ENCODE measurements around the gene GRAP. TPM values are rescaled to one million over a fixed set of nuclear protein-coding genes. Genes with fewer than 3 reads are reported as not detected.

Gene GRAP
- total RNA-seq, 1 experiment from 2014 or later, result 0.55 TPM

GRCh38 chr17:18995220-18995619, 51.5 kb downstream of the GRAP start:
- H2AK5ac ChIP-seq (ENCODE audit: insufficient read length, low read length), result no peak overlapping the region
- H2BK20ac ChIP-seq (ENCODE audit: low read depth, low read length, poor library complexity, severe bottlenecking), result no peak overlapping the region
- H4K8ac ChIP-seq (replicated peaks; ENCODE audit: insufficient read length, low read depth, low read length), result no peak overlapping the region
- H3K23ac ChIP-seq (ENCODE audit: insufficient read length, low read depth, low read length), result no peak overlapping the region
- no peak overlapping the region for H2BK12ac ChIP-seq (ENCODE audit: insufficient read length, low read depth, low read length)
- H3K27ac Mint-ChIP-seq, result no peak overlapping the region
- no peak overlapping the region for H3K4me3 Mint-ChIP-seq
- no peaks in the 10 kb centered on the region for H3K9me3 ChIP-seq (ENCODE audit: control insufficient read depth, low read depth, low read length)
- H3K18ac ChIP-seq (ENCODE audit: insufficient read length, low read depth, low read length), result no peak overlapping the region
- no peak for DNase-seq
- no peaks in the 10 kb centered on the region for H3K27me3 ChIP-seq (ENCODE audit: insufficient read depth, low read length)
- H3K56ac ChIP-seq (ENCODE audit: insufficient read length, low read depth, low read length), result no peak overlapping the region
- WGBS (ENCODE audit: extremely low coverage, insufficient read length, low lambda C conversion rate), result no CpG with 5 or more reads among the region's 3 CpGs
- no peak for TF ChIP-seq CTCF (conservative IDR thresholded peaks at IDR 0.05)
- H4K91ac ChIP-seq (ENCODE audit: insufficient read length, low read depth, low read length), result no peak overlapping the region
- no peak overlapping the region for H3K4ac ChIP-seq (ENCODE audit: low read depth, low read length)
- H3K79me1 ChIP-seq (ENCODE audit: insufficient read depth, low read depth, low read length, poor library complexity, severe bottlenecking), result no peaks in the 10 kb centered on the region
- no peaks in the 10 kb centered on the region for H4K20me1 ChIP-seq (ENCODE audit: control insufficient read depth, insufficient read depth, insufficient read length)
- no peak overlapping the region for H2BK120ac ChIP-seq (ENCODE audit: low read depth, low read length, poor library complexity, severe bottlenecking)
- no peaks in the 10 kb centered on the region for H3K4me1 ChIP-seq (ENCODE audit: insufficient read depth, low read length)
- H3K27me3 Mint-ChIP-seq (ENCODE audit: low read depth), result no peaks in the 10 kb centered on the region; the same call in 1 of the 2 replicates
- no peak overlapping the region for H4K5ac ChIP-seq (ENCODE audit: insufficient read length, low read depth, low read length)
- peaks cover 4 to 8% of the 10 kb centered on the region in 2 experiments for H3K9me3 Mint-ChIP-seq
- no peak overlapping the region for H3K4me2 ChIP-seq (ENCODE audit: insufficient read depth, insufficient read length, low read length)
- H3K14ac ChIP-seq (ENCODE audit: insufficient read depth, low read length), result no peak overlapping the region
- H2BK15ac ChIP-seq (ENCODE audit: low read depth, low read length), result no peak overlapping the region
- H3K79me2 ChIP-seq (ENCODE audit: insufficient read depth, low read length), result peaks cover 1% of the 10 kb centered on the region; the same call in 1 of the 2 replicates
- H3T11ph ChIP-seq (ENCODE audit: low read length), result no peak overlapping the region
- no peak overlapping the region for H2BK5ac ChIP-seq (ENCODE audit: insufficient read length, low read length)
- peaks cover 3 to 7% of the 10 kb centered on the region in 2 experiments; a peak in 3 of 4 replicates for H3K4me1 Mint-ChIP-seq
- no peak overlapping the region for H3K9ac ChIP-seq (ENCODE audit: extremely low read depth, insufficient read length, low read length)
- no peak overlapping the region for H2AFZ ChIP-seq (ENCODE audit: low read length)
- H3K36me3 Mint-ChIP-seq (ENCODE audit: insufficient read depth in 1 of 3, low read depth in 3 of 3), result peaks cover 20 to 38% (median 26%) of the 10 kb centered on the region in 3 experiments
- no peak overlapping the region for H3K27ac ChIP-seq (ENCODE audit: insufficient read length, low read depth, low read length)
- H3K23me2 ChIP-seq (ENCODE audit: insufficient read length, low read depth, low read length, poor library complexity, severe bottlenecking), result no peaks in the 10 kb centered on the region

All from H9 (cell line).